GM18498 (cell line): ENCODE data around the gene FXYD6.

Experiments used
- ATAC-seq: cut with Tn5 transposase; IDR thresholded peaks from one replicate; pipeline ENCODE4 v1.9.1; 2021; ENCODE audit warnings: mild to moderate bottlenecking, moderate library complexity; ENCODE audit not compliant: unreplicated experiment

Gene FXYD6

GRCh38 chr11:117796456-117796871 lies 80.0 kb downstream of the FXYD6 start:
- no peak for ATAC-seq

GRCh38 chr11:117795638-117796455 lies 80.6 kb downstream of the FXYD6 start:
- no peak for ATAC-seq

GRCh38 chr11:117794772-117795629 lies 81.5 kb downstream of the FXYD6 start:
- no peak for ATAC-seq

- ATAC-seq = no peak
Observed at GRCh38 chr11:117794135-117794534, 82.3 kb downstream of the FXYD6 start.

GRCh38 chr11:117793583-117793982 lies 82.9 kb downstream of the FXYD6 start:
- no peak for ATAC-seq

GRCh38 chr11:117792992-117793391 lies 83.5 kb downstream of the FXYD6 start:
- ATAC-seq = no peak

- ATAC-seq = no peak
Observed at GRCh38 chr11:117792241-117792640, 84.2 kb downstream of the FXYD6 start.

- ATAC-seq = no peak
Observed at GRCh38 chr11:117790279-117790678, 86.2 kb downstream of the FXYD6 start.

- no peak for ATAC-seq
Observed at GRCh38 chr11:117789241-117789640, 87.2 kb downstream of the FXYD6 start.
